ENCODE results near the gene DLGAP1. TPM values are rescaled to one million over a fixed set of nuclear protein-coding genes. Genes with fewer than 3 reads are reported as not detected.
A peak's percentile ranks its signal among the peaks of the same experiment; 100 is the strongest.
"Not testable (repeated sequence)": the region's sequence is repeated elsewhere in the genome, so short reads cannot be mapped to it uniquely, and the experiment has no call there.

DLGAP1 gene
- total RNA-seq, 2 experiments from 2014 or later: 0.53 to 1.5 TPM

GRCh38 chr18:3715231-3716080 is 739.7 kb downstream of the DLGAP1 start:
- Mint-ChIP-seq H3K27me3 (peaks cover 19% of the 10 kb centered on the region), H3K4me1 (no peaks in the 10 kb centered on the region), H3K36me3 (ENCODE audit: low read depth) (no peaks in the 10 kb centered on the region), H3K27ac (no peak overlapping the region), H3K4me3 (no peak overlapping the region), H3K9me3 (no peaks in the 10 kb centered on the region)
- CTCF ChIA-PET: no interaction called here
- POLR2A ChIA-PET: no interaction called here
- no peak for DNase-seq

- H3K36me3 Mint-ChIP-seq (ENCODE audit: low read depth): no peaks in the 10 kb centered on the region
- no peaks in the 10 kb centered on the region for H3K9me3 Mint-ChIP-seq
- ChIA-PET POLR2A (no interaction called here), CTCF (interaction anchor here (0.6 kb wide), 1 partner anchor 398 kb away, joined by 3 read pairs; no protein-coding TSS in a partner anchor)
- no peak overlapping the region for H3K27ac Mint-ChIP-seq
- no peak for DNase-seq
- no peaks in the 10 kb centered on the region for H3K4me1 Mint-ChIP-seq
- no peak overlapping the region for H3K4me3 Mint-ChIP-seq
- peaks cover 23% of the 10 kb centered on the region for H3K27me3 Mint-ChIP-seq
Observed at GRCh38 chr18:3713708-3714107, 741.4 kb downstream of the DLGAP1 start.

GRCh38 chr18:3713166-3713565 is 741.9 kb downstream of the DLGAP1 start:
- Mint-ChIP-seq H3K4me1 (no peaks in the 10 kb centered on the region), H3K36me3 (ENCODE audit: low read depth) (no peaks in the 10 kb centered on the region), H3K4me3 (no peak overlapping the region), H3K9me3 (no peaks in the 10 kb centered on the region), H3K27ac (no peak overlapping the region), H3K27me3 (peaks cover 26% of the 10 kb centered on the region)
- no peak for DNase-seq
- ChIA-PET CTCF (no interaction called here), POLR2A (no interaction called here)

GRCh38 chr18:3712491-3712890 is 742.6 kb downstream of the DLGAP1 start:
- POLR2A ChIA-PET: no interaction called here
- Mint-ChIP-seq H3K4me1 (no peaks in the 10 kb centered on the region), H3K27me3 (peaks cover 26% of the 10 kb centered on the region), H3K9me3 (no peaks in the 10 kb centered on the region), H3K36me3 (ENCODE audit: low read depth) (no peaks in the 10 kb centered on the region), H3K4me3 (no peak overlapping the region), H3K27ac (no peak overlapping the region)
- CTCF ChIA-PET: interaction anchor here (0.6 kb wide), 1 partner anchor 390 kb away, joined by 5 read pairs; no protein-coding TSS in a partner anchor
- no peak for DNase-seq

GRCh38 chr18:3710712-3711301 is 744.3 kb downstream of the DLGAP1 start:
- H3K4me3 Mint-ChIP-seq: no peak overlapping the region
- ChIA-PET CTCF (no interaction called here), POLR2A (no interaction called here)
- H3K4me1 Mint-ChIP-seq: no peaks in the 10 kb centered on the region
- no peak for DNase-seq
- H3K36me3 Mint-ChIP-seq (ENCODE audit: low read depth): no peaks in the 10 kb centered on the region
- H3K27ac Mint-ChIP-seq: no peak overlapping the region
- H3K27me3 Mint-ChIP-seq: peaks cover 26% of the 10 kb centered on the region
- H3K9me3 Mint-ChIP-seq: no peaks in the 10 kb centered on the region

DNA sequence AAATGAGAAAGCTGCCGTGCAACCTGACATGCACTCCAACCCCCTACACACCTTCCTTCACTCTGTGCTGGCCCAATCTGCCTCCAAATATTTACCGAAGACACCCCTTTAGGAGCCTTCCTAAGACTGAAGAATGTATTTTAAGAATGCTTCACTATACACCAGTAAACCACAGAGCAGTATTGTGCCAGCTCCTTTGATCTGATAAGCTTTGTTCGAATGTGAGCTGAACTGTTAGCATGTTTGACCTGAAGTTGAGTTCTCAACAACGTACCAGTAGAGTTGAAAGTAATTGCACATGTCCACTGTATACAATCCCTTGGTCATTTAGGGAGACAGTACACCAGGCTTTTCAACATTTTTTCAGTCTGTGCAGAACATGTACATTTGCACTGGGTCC is 745.9 kb downstream of the DLGAP1 start:
- no peaks in the 10 kb centered on the region for H3K36me3 Mint-ChIP-seq (ENCODE audit: low read depth)
- H3K27ac Mint-ChIP-seq: no peak overlapping the region
- DNase-seq: no peak
- H3K9me3 Mint-ChIP-seq: no peaks in the 10 kb centered on the region
- ChIA-PET POLR2A (no interaction called here), CTCF (no interaction called here)
- H3K4me3 Mint-ChIP-seq: no peak overlapping the region
- no peaks in the 10 kb centered on the region for H3K4me1 Mint-ChIP-seq
- peaks cover 18% of the 10 kb centered on the region for H3K27me3 Mint-ChIP-seq

DNA sequence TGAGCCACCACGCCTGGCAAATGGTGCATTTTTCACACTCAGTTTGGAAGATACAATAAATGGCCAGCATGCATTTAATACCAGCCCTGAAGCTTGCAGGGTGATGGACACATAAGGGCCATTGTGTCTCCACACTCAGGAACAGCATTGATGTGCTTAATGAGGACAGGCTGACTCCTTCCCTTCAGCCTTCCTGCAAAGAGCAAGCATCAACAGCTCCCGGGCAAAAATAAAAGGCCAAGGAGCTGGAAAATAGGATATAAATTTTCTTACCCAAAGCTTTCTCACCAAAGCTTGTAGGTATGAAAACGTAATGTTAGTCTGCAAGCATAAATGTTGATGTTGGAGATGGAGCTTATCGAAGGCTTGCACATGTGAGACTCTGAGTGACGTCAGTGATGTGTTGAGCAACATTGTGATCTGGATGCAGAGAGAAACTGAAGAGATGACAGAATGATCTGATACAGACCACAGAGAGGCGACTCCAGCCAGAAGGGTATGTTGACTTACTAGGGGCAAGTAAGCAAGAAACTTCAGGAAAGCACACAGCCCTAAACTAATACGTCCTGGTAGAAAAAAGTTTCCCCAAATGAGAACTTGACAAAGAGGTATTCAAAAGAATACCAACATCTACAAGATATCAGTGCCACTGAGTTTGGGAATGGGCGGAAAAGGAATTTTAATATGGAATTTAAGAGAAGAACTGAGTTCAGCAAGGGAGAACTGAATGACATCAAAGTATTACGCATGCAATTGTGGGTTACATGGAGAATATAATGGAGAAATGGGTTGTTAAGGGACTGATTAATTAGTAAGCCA is 748.6 kb downstream of the DLGAP1 start:
- CTCF ChIA-PET: interaction anchor here (0.5 kb wide), 1 partner anchor 1602 kb away, joined by 3 read pairs; no protein-coding TSS in a partner anchor
- no peaks in the 10 kb centered on the region for H3K9me3 Mint-ChIP-seq

DNA sequence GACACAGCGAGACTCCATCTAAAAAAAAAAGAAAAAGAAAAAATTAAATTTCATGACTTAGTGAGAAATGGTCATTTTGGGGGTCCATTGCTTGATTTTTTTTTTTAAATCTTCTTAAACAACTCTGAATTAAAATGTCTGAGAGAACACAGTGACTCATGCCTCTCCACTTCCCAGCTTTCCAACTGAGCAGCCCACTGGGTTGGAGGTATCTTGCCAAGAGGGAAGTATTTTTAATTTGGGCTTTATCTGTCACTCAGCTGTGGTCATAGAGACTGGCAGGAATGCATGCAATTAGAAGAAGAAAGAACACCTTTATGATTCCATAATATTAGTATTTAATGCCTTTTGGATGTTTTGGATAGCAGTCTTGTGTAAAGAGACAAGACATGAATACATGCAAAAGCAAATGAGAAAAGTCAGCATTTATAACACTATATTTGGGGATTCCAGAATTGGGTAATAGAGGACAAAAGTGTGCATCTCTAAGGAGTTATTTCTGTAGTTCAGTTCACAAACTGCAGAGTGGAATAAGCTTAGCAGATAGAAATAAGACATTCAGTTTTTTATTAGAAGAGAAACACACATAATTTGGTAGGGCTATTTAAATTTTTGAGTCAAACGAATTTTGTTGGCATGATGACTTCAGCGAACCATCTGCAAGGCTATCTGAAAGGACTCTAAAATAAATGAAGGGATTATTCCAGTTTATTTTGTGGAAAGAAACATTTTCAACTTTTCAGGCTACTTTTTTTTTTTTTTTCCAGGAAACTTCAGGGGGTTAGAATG is 750.4 kb downstream of the DLGAP1 start:
- Mint-ChIP-seq H3K27me3 (peaks cover 26% of the 10 kb centered on the region), H3K4me3 (no peak overlapping the region), H3K4me1 (no peaks in the 10 kb centered on the region), H3K27ac (no peak overlapping the region), H3K36me3 (ENCODE audit: low read depth) (no peaks in the 10 kb centered on the region), H3K9me3 (no peaks in the 10 kb centered on the region)
- ChIA-PET CTCF (no interaction called here), POLR2A (no interaction called here)
- no peak for DNase-seq

More for the DNA sequence above, 748.6 kb downstream of the DLGAP1 start:
- no peaks in the 10 kb centered on the region for H3K36me3 Mint-ChIP-seq (ENCODE audit: low read depth)
- peaks cover 28% of the 10 kb centered on the region for H3K27me3 Mint-ChIP-seq
- no peak for DNase-seq
- no peak overlapping the region for H3K4me3 Mint-ChIP-seq
- H3K4me1 Mint-ChIP-seq: no peaks in the 10 kb centered on the region
- H3K27ac Mint-ChIP-seq: no peak overlapping the region
- POLR2A ChIA-PET: no interaction called here

DNA sequence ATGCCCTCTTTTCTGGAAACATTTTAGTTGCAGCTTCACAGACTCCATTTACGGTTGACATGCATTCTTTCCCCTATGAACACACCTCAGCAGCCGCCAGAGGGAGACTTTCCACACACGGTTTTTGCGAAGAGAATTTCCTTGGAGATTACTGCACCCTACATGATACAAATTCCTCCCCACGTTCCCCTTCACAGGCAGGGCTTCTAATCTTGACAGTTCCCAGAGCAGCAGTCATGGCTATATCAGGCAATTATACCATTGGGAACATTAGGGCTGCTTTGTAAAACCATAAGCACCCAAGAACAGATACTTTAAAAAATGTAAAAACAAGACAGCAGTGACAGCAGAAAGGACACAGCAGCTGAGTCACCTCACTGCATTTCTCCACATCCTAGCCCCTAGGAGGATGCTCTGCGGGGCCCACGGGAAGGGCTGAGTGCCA is 751.4 kb downstream of the DLGAP1 start:
- ChIA-PET CTCF (no interaction called here), POLR2A (no interaction called here)
- peak; percentile 18 for DNase-seq
- no peak overlapping the region for H3K4me3 Mint-ChIP-seq
- no peaks in the 10 kb centered on the region for H3K4me1 Mint-ChIP-seq
- H3K27me3 Mint-ChIP-seq: peaks cover 30% of the 10 kb centered on the region
- H3K36me3 Mint-ChIP-seq (ENCODE audit: low read depth): no peaks in the 10 kb centered on the region
- H3K9me3 Mint-ChIP-seq: no peaks in the 10 kb centered on the region
- no peak overlapping the region for H3K27ac Mint-ChIP-seq

GRCh38 chr18:3699707-3700567 is 755.2 kb downstream of the DLGAP1 start:
- H3K36me3 Mint-ChIP-seq (ENCODE audit: low read depth); H3K27ac Mint-ChIP-seq; H3K4me1 Mint-ChIP-seq; H3K4me3 Mint-ChIP-seq; POLR2A ChIA-PET; H3K9me3 Mint-ChIP-seq; DNase-seq: not testable (repeated sequence)
- H3K27me3 Mint-ChIP-seq: peaks cover 43% of the 10 kb centered on the region
- CTCF ChIA-PET: interaction anchor here (0.7 kb wide), 1 partner anchor 33 kb away, joined by 3 read pairs; no protein-coding TSS in a partner anchor

- CTCF ChIA-PET; H3K36me3 Mint-ChIP-seq (ENCODE audit: low read depth); DNase-seq; H3K9me3 Mint-ChIP-seq; H3K4me3 Mint-ChIP-seq; H3K27ac Mint-ChIP-seq; POLR2A ChIA-PET; H3K4me1 Mint-ChIP-seq: not testable (repeated sequence)
- H3K27me3 Mint-ChIP-seq: peaks cover 21% of the 10 kb centered on the region
Observed at GRCh38 chr18:3694030-3694778, 760.9 kb downstream of the DLGAP1 start.

All from activated CD4-positive, alpha-beta memory T cell treated with anti-CD3 and anti-CD28 coated beads, Interleukin-2, amount 10 ng/mL, durations not matched to agents 7 days and 5 days (primary cell).